HG03442 (cell line): ENCODE measurements around the gene FAM13C.

Source experiments
- ATAC-seq: cut with Tn5 transposase; IDR thresholded peaks from one replicate; pipeline ENCODE4 v1.9.1; 2021; ENCODE audit warnings: mild to moderate bottlenecking, moderate library complexity; ENCODE audit not compliant: unreplicated experiment

The FAM13C gene

DNA sequence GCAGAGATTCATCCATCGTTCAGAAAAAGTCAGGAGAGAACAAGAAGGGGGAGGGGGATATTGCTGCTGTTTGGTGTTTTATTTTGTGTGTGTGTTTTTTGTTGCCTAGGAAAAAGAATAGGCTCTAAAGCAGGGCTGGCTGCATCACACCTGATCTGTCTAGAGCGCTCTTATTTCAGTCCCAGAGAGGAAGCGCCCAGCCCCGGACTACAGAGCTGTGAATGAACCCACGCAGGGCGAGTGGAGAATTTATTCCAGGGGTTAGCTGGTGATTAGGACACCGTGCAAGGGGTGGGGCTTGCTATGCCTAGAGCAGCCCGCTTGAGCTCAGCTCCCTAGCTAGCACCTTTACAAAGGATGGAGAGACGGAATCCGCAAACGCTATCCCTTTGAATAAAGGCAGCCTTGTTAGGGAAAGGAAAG lies 621 bp upstream of the FAM13C start:
- ATAC-seq = no peak

- ATAC-seq = peak; percentile 12
Observed at GRCh38 chr10:59361663-59362143, 646 bp downstream of the FAM13C start.

DNA sequence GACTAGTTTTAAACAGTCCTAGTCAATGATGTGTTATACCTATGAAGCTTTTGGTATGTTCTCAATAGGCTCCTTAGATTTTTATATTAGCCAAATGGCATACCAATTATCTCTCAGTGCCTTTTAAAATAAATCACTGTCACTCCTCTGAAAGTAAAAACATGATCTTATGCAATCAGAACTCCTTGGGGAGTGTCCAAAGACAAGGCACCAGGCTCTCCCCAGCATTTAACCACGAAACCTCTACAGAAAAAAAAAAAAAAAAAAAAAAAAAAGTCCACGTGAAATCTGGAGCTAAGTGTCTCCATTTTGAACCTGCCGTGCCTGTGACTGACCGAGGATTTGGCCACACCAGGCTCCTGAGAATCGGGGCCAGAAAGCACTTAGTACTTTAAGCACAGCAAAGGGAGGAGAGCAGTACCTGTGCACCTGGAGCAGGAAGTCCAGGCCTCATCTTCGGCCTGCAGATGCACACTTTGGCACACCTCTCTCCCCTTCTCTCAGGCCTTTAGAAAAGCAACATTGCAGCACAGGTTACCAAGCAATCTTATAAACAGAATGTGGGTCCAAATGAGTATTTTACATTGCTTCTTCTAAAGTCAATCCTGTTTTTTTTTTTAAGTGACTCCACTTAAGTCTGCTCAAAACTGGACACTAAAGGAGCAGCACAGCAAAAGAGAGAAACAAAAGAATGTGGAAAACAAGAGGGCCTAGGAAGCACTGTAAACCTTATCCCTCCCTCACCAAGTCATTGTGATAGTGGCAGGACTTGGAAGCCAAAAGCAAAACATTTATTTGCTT lies 1.5 kb downstream of the FAM13C start:
- ATAC-seq = no peak

- no peak for ATAC-seq
Observed at GRCh38 chr10:59358576-59358975, 3.8 kb downstream of the FAM13C start.

- no peak for ATAC-seq
Observed at GRCh38 chr10:59354434-59354833, 7.9 kb downstream of the FAM13C start.

DNA sequence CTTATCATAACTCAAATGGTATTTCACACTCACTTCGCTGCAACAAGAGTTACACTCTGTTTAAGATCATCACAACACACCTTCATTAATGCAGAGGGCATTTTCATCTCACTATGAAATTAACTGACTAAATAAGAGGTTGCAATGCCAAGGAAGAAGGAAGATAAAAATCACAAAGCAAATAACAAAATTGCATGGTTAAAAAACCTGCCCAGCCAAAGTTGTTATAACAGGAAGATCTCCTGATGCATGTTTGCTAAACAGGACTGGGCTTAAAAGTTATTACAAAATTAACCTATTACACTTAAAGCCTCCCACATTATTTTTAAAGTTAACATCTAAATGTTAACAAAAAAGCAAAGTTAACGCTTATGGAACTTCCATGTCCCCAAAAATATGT lies 11.8 kb downstream of the FAM13C start:
- no peak for ATAC-seq

- no peak for ATAC-seq
Observed at GRCh38 chr10:59346321-59346720, 16.0 kb downstream of the FAM13C start.

DNA sequence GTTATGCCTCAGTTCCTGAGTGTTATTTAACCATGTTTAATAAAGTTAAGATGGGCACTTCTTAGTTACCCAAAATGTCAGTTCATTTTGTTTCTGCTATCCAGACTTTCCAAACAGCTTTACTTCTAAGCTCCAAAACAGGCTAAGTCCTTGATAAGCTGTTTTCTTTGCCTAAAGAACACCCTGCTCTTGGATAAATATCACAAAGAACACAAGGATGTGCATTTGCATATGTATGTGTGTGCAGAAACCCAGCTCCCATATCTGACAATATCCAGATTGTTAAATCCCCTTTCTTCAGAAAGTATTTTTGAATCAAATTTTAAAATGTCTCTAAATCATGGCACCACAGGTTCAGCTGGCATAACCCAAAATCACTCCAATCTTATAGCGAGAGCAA lies 19.6 kb downstream of the FAM13C start:
- ATAC-seq = no peak

DNA sequence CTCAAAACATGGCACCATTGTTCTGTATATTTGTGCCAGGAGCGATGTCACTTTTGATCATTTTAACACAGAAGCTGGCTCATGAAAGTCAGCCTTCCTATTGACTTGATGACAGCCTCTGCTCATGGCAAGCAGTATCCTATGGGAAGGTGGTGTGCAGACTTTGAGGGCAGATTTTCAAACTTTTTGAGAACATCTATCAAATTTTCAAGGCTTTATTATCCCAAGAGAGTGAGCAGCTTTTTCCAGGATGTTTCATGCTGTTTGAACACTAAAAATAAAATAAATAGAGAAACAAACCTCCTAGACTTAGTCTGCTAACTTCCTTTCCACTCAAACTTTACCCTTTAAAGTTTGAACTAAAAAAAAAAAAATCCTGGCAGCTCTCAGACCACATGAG lies 20.3 kb downstream of the FAM13C start:
- no peak for ATAC-seq

- no peak for ATAC-seq
Observed at GRCh38 chr10:59340285-59340684, 22.1 kb downstream of the FAM13C start.

DNA sequence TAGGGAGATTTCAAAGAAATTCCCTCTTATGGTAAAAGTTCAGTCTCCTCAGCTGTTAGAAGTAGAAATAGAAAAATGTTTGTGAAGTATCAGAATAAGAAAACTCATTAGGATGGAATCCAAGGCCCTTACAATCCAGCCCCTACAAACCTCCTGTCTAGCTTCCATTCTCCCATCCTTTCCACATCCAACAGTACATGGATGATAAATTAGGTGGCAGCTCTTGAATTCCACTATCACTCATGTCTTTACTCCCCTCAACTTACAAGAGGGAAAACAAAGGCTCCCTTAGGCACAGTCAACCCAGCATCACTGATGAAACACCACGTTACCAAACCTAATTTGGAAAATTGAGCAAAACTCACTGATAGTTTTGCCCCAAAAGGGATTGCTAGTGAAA lies 23.0 kb downstream of the FAM13C start:
- ATAC-seq = no peak

DNA sequence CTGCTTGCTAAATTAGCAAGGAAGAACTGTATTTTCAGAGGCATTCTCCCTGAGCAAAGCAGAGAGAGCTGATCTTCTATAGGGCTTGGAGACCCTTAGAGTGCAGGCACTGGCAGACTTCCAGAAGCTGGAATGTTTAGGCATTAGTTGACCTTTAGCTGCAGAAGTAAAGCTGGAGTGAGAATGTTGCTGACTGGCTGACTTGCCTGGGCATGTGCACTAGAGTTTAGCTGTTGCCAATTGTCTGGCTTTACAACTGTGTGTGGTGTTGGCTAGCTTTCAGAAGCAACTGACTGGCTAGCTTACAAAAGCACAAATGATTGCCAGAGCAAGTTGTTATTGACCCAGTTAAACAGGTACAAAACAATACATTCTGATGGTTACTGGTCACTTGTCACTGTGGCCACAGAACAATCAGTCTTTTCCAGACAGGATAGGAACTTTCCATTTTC lies 25.1 kb downstream of the FAM13C start:
- no peak for ATAC-seq

GRCh38 chr10:59336632-59337031 lies 25.7 kb downstream of the FAM13C start:
- ATAC-seq = no peak

GRCh38 chr10:59335497-59335896 lies 26.9 kb downstream of the FAM13C start:
- no peak for ATAC-seq

GRCh38 chr10:59333701-59334100 lies 28.6 kb downstream of the FAM13C start:
- ATAC-seq = no peak

GRCh38 chr10:59332581-59332980 lies 29.8 kb downstream of the FAM13C start:
- ATAC-seq = no peak

GRCh38 chr10:59331661-59332060 lies 30.7 kb downstream of the FAM13C start:
- no peak for ATAC-seq

DNA sequence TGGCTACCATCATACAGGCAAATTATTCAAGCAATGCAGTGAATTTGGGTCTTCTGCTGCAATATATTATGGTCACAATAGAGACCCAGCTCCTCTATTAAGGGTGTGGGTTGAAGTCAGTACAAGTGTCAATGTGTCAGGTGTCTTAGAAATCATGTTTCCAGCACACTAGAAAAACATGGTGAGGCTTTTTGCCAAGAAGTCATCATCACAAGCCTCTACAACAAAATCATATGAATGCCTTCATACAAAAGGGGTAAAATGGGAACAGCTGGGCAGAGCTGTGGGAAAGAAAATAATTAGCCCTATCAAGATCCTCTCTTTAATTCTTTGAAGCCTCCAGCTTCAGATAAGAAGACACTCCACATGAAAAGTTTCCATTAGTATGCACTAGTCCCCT lies 37.2 kb downstream of the FAM13C start:
- no peak for ATAC-seq

DNA sequence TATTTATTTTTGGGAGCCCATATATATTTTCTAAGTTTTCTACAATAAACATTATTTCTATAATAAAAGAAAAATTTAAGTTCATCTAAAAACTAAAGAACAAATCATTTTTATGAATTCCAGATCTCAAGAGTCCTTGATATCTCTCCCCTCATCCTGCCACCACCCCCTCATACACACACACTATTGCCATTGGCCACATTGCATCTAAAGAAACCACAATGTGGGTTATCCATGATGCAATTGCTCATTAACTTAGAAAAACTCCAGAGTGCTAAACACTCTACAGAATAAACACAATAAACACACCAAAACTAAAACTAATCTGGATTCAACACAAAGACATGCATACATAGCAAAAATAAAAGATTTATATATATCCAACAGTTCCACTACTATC lies 37.8 kb downstream of the FAM13C start:
- ATAC-seq = no peak

DNA sequence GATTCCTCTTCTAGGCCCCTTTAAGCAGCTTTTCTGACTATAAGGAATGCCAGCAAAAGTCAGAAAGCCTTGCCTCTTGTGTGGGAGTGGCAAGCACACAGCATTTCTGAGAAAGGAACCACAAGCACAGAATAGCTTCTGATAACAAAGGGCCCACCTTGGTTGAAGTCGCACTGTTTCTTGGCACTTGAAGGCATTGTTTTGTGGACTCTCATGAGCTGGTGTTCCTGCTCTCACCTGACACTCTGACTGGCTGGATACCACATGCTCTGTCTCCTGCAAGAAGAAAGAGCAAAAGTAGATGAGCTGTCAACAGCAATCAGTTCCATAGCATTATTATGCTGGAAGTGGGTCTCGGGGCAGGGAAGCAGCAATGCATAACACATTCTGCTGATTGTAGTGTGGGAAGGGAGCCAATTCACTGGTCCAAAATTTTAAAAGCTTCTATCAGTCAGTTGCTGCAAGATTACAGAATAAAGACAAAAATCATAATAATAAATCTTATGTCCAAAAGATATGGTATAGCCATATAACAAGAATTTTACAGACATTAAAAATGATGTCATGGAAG lies 38.4 kb downstream of the FAM13C start:
- ATAC-seq = no peak

GRCh38 chr10:59323036-59323459 lies 39.3 kb downstream of the FAM13C start:
- ATAC-seq = no peak

GRCh38 chr10:59322131-59322530 lies 40.2 kb downstream of the FAM13C start:
- ATAC-seq = no peak
